HepG2 (cell line): ENCODE data around the gene ELL. TPM values are rescaled to one million over a fixed set of nuclear protein-coding genes. Genes with fewer than 3 reads are reported as not detected.
A peak's percentile ranks its signal among the peaks of the same experiment; 100 is the strongest.

Experiments used
- DNMT1 ChIP-seq: sonication (generic); formaldehyde crosslinking; IDR thresholded peaks from 2 replicates; pipeline ENCODE4 v1.5.1; 2020; ENCODE audit warnings: mild to moderate bottlenecking, missing genetic modification reagents
- ELF3 ChIP-seq: IDR thresholded peaks from 2 replicates; pipeline ENCODE4 v1.6.1; 2016; ENCODE audit warnings: missing genetic modification reagents, missing compliant biosample characterization
- FOXM1 ChIP-seq: sonication (generic); formaldehyde crosslinking; IDR thresholded peaks from 2 replicates; pipeline ENCODE4 v1.5.0; 2020; ENCODE audit warnings: missing genetic modification reagents
- HDAC2 ChIP-seq: sonication (generic); formaldehyde crosslinking; IDR thresholded peaks from 2 replicates; pipeline ENCODE4 v1.4.0; 2020; ENCODE audit warnings: missing genetic modification reagents
- HOXA3 ChIP-seq: sonication (generic); formaldehyde crosslinking; IDR thresholded peaks from 2 replicates; pipeline ENCODE4 v1.5.0; 2020; ENCODE audit warnings: missing genetic modification reagents
- KAT7 ChIP-seq: IDR thresholded peaks from 2 replicates; pipeline ENCODE4 v1.6.1; 2018; ENCODE audit warnings: borderline replicate concordance, missing compliant biosample characterization
- MEIS1 ChIP-seq: sonication (generic); formaldehyde crosslinking; IDR thresholded peaks from 2 replicates; pipeline ENCODE4 v1.9.0; 2021; ENCODE audit warnings: mild to moderate bottlenecking, missing genetic modification reagents, moderate library complexity, borderline replicate concordance
- MEIS2 ChIP-seq: sonication (generic); formaldehyde crosslinking; IDR thresholded peaks from 2 replicates; pipeline ENCODE4 v1.9.0; 2021; ENCODE audit warnings: mild to moderate bottlenecking, missing genetic modification reagents
- PAXIP1 ChIP-seq: sonication (generic); formaldehyde crosslinking; conservative IDR thresholded peaks from 2 replicates; pipeline ENCODE4 v1.4.0; 2020; ENCODE audit warnings: mild to moderate bottlenecking, missing genetic modification reagents, moderate library complexity
- PBX2 ChIP-seq: IDR thresholded peaks from 2 replicates; pipeline ENCODE4 v1.6.1; 2016; ENCODE audit warnings: control low read depth
- RELA ChIP-seq: sonication (generic); formaldehyde crosslinking; IDR thresholded peaks from 2 replicates; pipeline ENCODE4 v1.4.0; 2020; ENCODE audit warnings: missing genetic modification reagents
- RXRA ChIP-seq: sonication (generic); formaldehyde crosslinking; IDR thresholded peaks from 2 replicates; pipeline ENCODE4 v1.5.1; 2020; ENCODE audit warnings: missing genetic modification reagents
- SMYD3 ChIP-seq: sonication (generic); formaldehyde crosslinking; IDR thresholded peaks from 2 replicates; pipeline ENCODE4 v1.8.1; 2023; ENCODE audit warnings: mild to moderate bottlenecking, missing genetic modification reagents
- SP4 ChIP-seq: sonication (generic); formaldehyde crosslinking; IDR thresholded peaks from 2 replicates; pipeline ENCODE4 v1.8.1; 2023; ENCODE audit warnings: mild to moderate bottlenecking, missing genetic modification reagents
- STAG1 ChIP-seq: sonication (generic); formaldehyde crosslinking; IDR thresholded peaks from 2 replicates; pipeline ENCODE4 v1.4.0; 2020; ENCODE audit warnings: missing genetic modification reagents
- TRAFD1 ChIP-seq: sonication (generic); formaldehyde crosslinking; IDR thresholded peaks from 2 replicates; pipeline ENCODE4 v1.5.1; 2020; ENCODE audit warnings: missing genetic modification reagents, mild to moderate bottlenecking, borderline replicate concordance
- ZNF17 ChIP-seq: sonication (generic); formaldehyde crosslinking; IDR thresholded peaks from 2 replicates; pipeline ENCODE4 v1.5.0; 2020; ENCODE audit warnings: mild to moderate bottlenecking, missing genetic modification reagents
- ZNF235 ChIP-seq: sonication (generic); formaldehyde crosslinking; IDR thresholded peaks from 2 replicates; pipeline ENCODE4 v1.8.1; 2023; ENCODE audit warnings: mild to moderate bottlenecking, missing genetic modification reagents, borderline replicate concordance
- ZNF414 ChIP-seq: sonication (generic); formaldehyde crosslinking; IDR thresholded peaks from 2 replicates; pipeline ENCODE4 v1.5.0; 2020; ENCODE audit warnings: missing genetic modification reagents
- ZNF513 ChIP-seq: sonication (generic); formaldehyde crosslinking; conservative IDR thresholded peaks from 2 replicates; pipeline ENCODE4 v1.5.0; 2020; ENCODE audit warnings: missing genetic modification reagents
- polyA plus RNA-seq, 8 experiments: library from polyadenylated mRNA; depleted of rRNA in 3 of 8; stranded (reverse) in 7 of 8; unstranded in 1 of 8; fragments of >200 nt; fragmentation: Illumina TruSeq in 4 of 8; extraction: Trizol in 4 of 8; gene quantifications; 2 replicates each; pipeline versions ENCODE4 v1.2.1 to v1.2.3, GENCODE V29; 2011 to 2016; ENCODE audit warnings: low read depth in 4 of 8, missing spikeins in 1 of 8, mixed read lengths in 1 of 8; ENCODE audit not compliant: insufficient read depth in 1 of 8
- total RNA-seq, 5 experiments: library from RNA; depleted of rRNA; stranded (reverse); fragments of >200 nt; fragmentation: Illumina TruSeq; extraction: Trizol; gene quantifications; 2 replicates each; pipeline ENCODE4 v1.2.3, GENCODE V29; 2016; ENCODE audit warnings: low read depth in 1 of 5

ELL gene
- total and polyA plus RNA-seq, 2 of the 13 experiments (the other 11 are each of a cell fraction or from before 2014, with no cell fraction given), result 3.7 to 5.4 TPM

GRCh38 chr19:18437491-18438330 is 84.2 kb downstream of the ELL start, which contains the start of gene ISYNA1 (continued):
- no peak for TF ChIP-seq MEIS1 (CRISPR knock-in tag)
- no peak for TF ChIP-seq HDAC2 (CRISPR knock-in tag)
- TF ChIP-seq PBX2 (CRISPR knock-in tag), result no peak
- no peak for TF ChIP-seq FOXM1 (CRISPR knock-in tag)
- no peak for TF ChIP-seq PAXIP1
- TF ChIP-seq TRAFD1 (CRISPR knock-in tag), result no peak
- no peak; the same call in 1 of the 2 replicates for TF ChIP-seq SP4 (CRISPR knock-in tag)
- no peak for TF ChIP-seq KAT7 (CRISPR knock-in tag)
- no peak for TF ChIP-seq ZNF17 (CRISPR knock-in tag)
- no peak for TF ChIP-seq DNMT1
- TF ChIP-seq ELF3 (CRISPR knock-in tag), result no peak
- TF ChIP-seq ZNF235, result no peak
- no peak for TF ChIP-seq STAG1 (CRISPR knock-in tag)
- 0 out of 2 replicates have a peak, but pooled peaks have one; percentile 7 for TF ChIP-seq ZNF414 (CRISPR knock-in tag)
- TF ChIP-seq MEIS2 (CRISPR knock-in tag), result no peak
- no peak for TF ChIP-seq RELA
- TF ChIP-seq SMYD3 (CRISPR knock-in tag), result no peak
- TF ChIP-seq RXRA, result peak; percentile 52; the same call in 1 of the 2 replicates
- no peak for TF ChIP-seq HOXA3
- TF ChIP-seq ZNF513 (CRISPR knock-in tag), result no peak
